HCT116 (cell line): ENCODE data around the gene AKR1A1. TPM values are rescaled to one million over a fixed set of nuclear protein-coding genes. Genes with fewer than 3 reads are reported as not detected.

ENCODE experiments used
- ATAC-seq: fragments of 200-7000 bp; cut with Tn5 transposase; 2 replicates; pipeline ENCODE4 v1.9.1; 2020; ENCODE audit warnings: mild to moderate bottlenecking, moderate library complexity
- BruUV-seq: library from RNA; stranded (reverse); fragments of 400-500 nt; replicated peaks from 2 replicates; lab custom pipeline; 2021; lab: Mats Ljungman, UMichigan
- CTCF ChIA-PET: fragments of 300-600 bp; sonication (Branson Sonifier 250); formaldehyde crosslinking; loops from one replicate; lab custom pipeline; 2021; ENCODE audit warnings: antibody characterized with exemption; lab: Charles Lee
- POLR2A ChIA-PET: fragments of 300-600, 350-600 bp; sonication (Branson Sonifier 250); formaldehyde crosslinking; loops from one replicate; lab custom pipeline; 2021; ENCODE audit warnings: antibody characterized with exemption; lab: Charles Lee
- RAD21 ChIA-PET, 2 experiments: fragments of 300-600 bp; sonication (Branson Sonifier 250); formaldehyde crosslinking; loops; one replicate each; lab custom pipeline; 2023; ENCODE audit warnings: low total read pairs in 2 of 2; ENCODE audit not compliant: uncharacterized antibody in 2 of 2, unreplicated experiment in 2 of 2, low non-redundant PET in 1 of 2; lab: Charles Lee
- DNase-seq: peaks from one replicate; pipeline ENCODE4 v3.0.0-alpha.2; 2010; ENCODE audit warnings: low read depth, low spot score
- H2AFZ ChIP-seq: fragments of 200-600 bp; shearing (Covaris generic), sonication (generic); 2 replicates; pipeline ENCODE4 v1.6.1; 2017; ENCODE audit warnings: low read depth, mixed run types, mixed read lengths, antibody characterized with exemption, low read length; ENCODE audit not compliant: poor library complexity, severe bottlenecking
- H3K27ac ChIP-seq: 2 replicates; pipeline ENCODE4 v1.5.1; 2012; ENCODE audit warnings: low read depth, low read length
- H3K27me3 ChIP-seq: fragments of 200-600 bp; sonication (generic); 2 replicates; pipeline ENCODE4 v1.6.1; 2016; ENCODE audit warnings: mixed run types, low read length, mixed read lengths; ENCODE audit not compliant: insufficient read depth
- H3K36me3 ChIP-seq, 2 experiments: fragments of 200-500 bp in 1 of 2; fragments of 200-600 bp in 1 of 2; sonication (Bioruptor generic) in 1 of 2; sonication (generic) in 1 of 2; 2 replicates each; pipeline versions ENCODE4 v1.5.1 to v1.6.1; 2014 to 2016; ENCODE audit warnings: low read length in 2 of 2, inconsistent platforms in 1 of 2, mixed read lengths in 1 of 2, mixed run types in 1 of 2; ENCODE audit not compliant: insufficient read depth in 2 of 2, control insufficient read depth in 1 of 2
- H3K4me1 ChIP-seq, 2 experiments: fragments of 200-600 bp in 1 of 2; sonication (generic) in 1 of 2; 2 replicates each; pipeline versions ENCODE4 v1.5.1 to v1.6.1; 2012 to 2017; ENCODE audit warnings: low read length in 2 of 2, inconsistent platforms in 1 of 2, mild to moderate bottlenecking in 1 of 2, mixed read lengths in 1 of 2, mixed run types in 1 of 2, moderate library complexity in 1 of 2; ENCODE audit not compliant: insufficient read depth in 2 of 2, control insufficient read depth in 1 of 2
- H3K4me2 ChIP-seq: fragments of 200-600 bp; sonication (generic); 2 replicates; pipeline ENCODE4 v1.6.1; 2017; ENCODE audit warnings: mixed run types, low read length, mixed read lengths
- H3K4me3 ChIP-seq, 2 experiments: fragments of 200-600 bp in 1 of 2; sonication (generic) in 1 of 2; replicated peaks in 1 of 2; 2 replicates each; pipeline ENCODE4 v1.5.1; 2011 to 2016; ENCODE audit warnings: low read length in 2 of 2, control low read depth in 1 of 2, low read depth in 1 of 2, mild to moderate bottlenecking in 1 of 2, mixed read lengths in 1 of 2, mixed run types in 1 of 2
- H3K79me2 ChIP-seq: fragments of 200-600 bp; sonication (generic); 2 replicates; pipeline ENCODE4 v1.6.1; 2017; ENCODE audit warnings: mild to moderate bottlenecking, mixed run types, low read length, moderate library complexity, mixed read lengths; ENCODE audit not compliant: insufficient read depth
- H3K9ac ChIP-seq: fragments of 200-600 bp; sonication (generic); 2 replicates; pipeline ENCODE4 v1.6.1; 2016; ENCODE audit warnings: low read length, mixed read lengths
- H3K9me2 ChIP-seq: fragments of 200-600 bp; sonication (generic), shearing (Covaris generic); 2 replicates; pipeline ENCODE4 v1.6.1; 2017; ENCODE audit warnings: mixed run types, mild to moderate bottlenecking, moderate library complexity; ENCODE audit not compliant: insufficient read depth
- H3K9me3 ChIP-seq, 2 experiments: fragments of 200-500 bp in 1 of 2; fragments of 200-600 bp in 1 of 2; sonication (Bioruptor generic) in 1 of 2; sonication (generic) in 1 of 2; 2 replicates each; pipeline ENCODE4 v1.6.1; 2014 to 2017; ENCODE audit warnings: low read length in 2 of 2, mixed read lengths in 2 of 2, inconsistent platforms in 1 of 2, low read depth in 1 of 2, mild to moderate bottlenecking in 1 of 2, mixed run types in 1 of 2, moderate library complexity in 1 of 2; ENCODE audit not compliant: control insufficient read depth in 1 of 2, insufficient read depth in 1 of 2
- H4K20me1 ChIP-seq: fragments of 200-600 bp; sonication (generic), shearing (Covaris generic); 2 replicates; pipeline ENCODE4 v1.6.1; 2017; ENCODE audit warnings: mixed run types, mild to moderate bottlenecking, moderate library complexity; ENCODE audit not compliant: insufficient read depth
- ATF3 ChIP-seq: IDR thresholded peaks from 2 replicates; pipeline ENCODE4 v1.6.1; 2012
- CBX3 ChIP-seq: IDR thresholded peaks from 2 replicates; pipeline ENCODE4 v1.6.1; 2012; ENCODE audit warnings: low read depth
- CTCF ChIP-seq, 3 experiments: fragments of 200-600 bp in 1 of 3; sonication (generic) in 1 of 3; IDR thresholded peaks in 2 of 3; conservative IDR thresholded peaks in 1 of 3; 2 replicates each; pipeline ENCODE4 v1.5.1; 2012 to 2017; ENCODE audit warnings: low read depth in 2 of 3, low read length in 2 of 3, antibody characterized with exemption in 1 of 3, borderline replicate concordance in 1 of 3, control low read depth in 1 of 3, mild to moderate bottlenecking in 1 of 3, mixed read lengths in 1 of 3, mixed run types in 1 of 3, moderate library complexity in 1 of 3; ENCODE audit not compliant: insufficient read depth in 1 of 3
- EGR1 ChIP-seq: IDR thresholded peaks from 2 replicates; pipeline ENCODE4 v1.6.1; 2012; ENCODE audit warnings: low read depth
- EZH2 ChIP-seq: fragments of 200-600 bp; sonication (generic); IDR thresholded peaks from 2 replicates; pipeline ENCODE4 v1.6.1; 2017; ENCODE audit warnings: antibody characterized with exemption, mixed run types
- EZH2phosphoT487 ChIP-seq: fragments of 200-600 bp; IDR thresholded peaks from 2 replicates; pipeline ENCODE4 v1.6.1; 2018; ENCODE audit warnings: antibody characterized with exemption, borderline replicate concordance
- POLR2A ChIP-seq: IDR thresholded peaks from 2 replicates; pipeline ENCODE4 v1.7.0; 2011; ENCODE audit warnings: borderline replicate concordance; ENCODE audit not compliant: insufficient read depth, insufficient read length; ENCODE audit errors: extremely low read depth
- POLR2AphosphoS5 ChIP-seq: IDR thresholded peaks from 2 replicates; pipeline ENCODE4 v1.6.1; 2011; ENCODE audit warnings: mild to moderate bottlenecking, low read depth, low read length, moderate library complexity
- RAD21 ChIP-seq: IDR thresholded peaks from 2 replicates; pipeline ENCODE4 v1.6.1; 2012; ENCODE audit warnings: low read depth, mild to moderate bottlenecking
- REST ChIP-seq: IDR thresholded peaks from 2 replicates; pipeline ENCODE4 v1.6.1; 2012; ENCODE audit warnings: low read depth
- SIN3A ChIP-seq: IDR thresholded peaks from 2 replicates; pipeline ENCODE4 v1.6.1; 2012; ENCODE audit warnings: low read depth
- SP1 ChIP-seq: IDR thresholded peaks from 2 replicates; pipeline ENCODE4 v1.6.1; 2012; ENCODE audit warnings: low read depth
- TCF7L2 ChIP-seq: IDR thresholded peaks from 2 replicates; pipeline ENCODE4 v1.7.0; 2011; ENCODE audit warnings: borderline replicate concordance, inconsistent platforms; ENCODE audit not compliant: insufficient read depth, insufficient read length; ENCODE audit errors: extremely low read depth
- YY1 ChIP-seq: IDR thresholded peaks from 2 replicates; pipeline ENCODE4 v1.6.1; 2011; ENCODE audit warnings: low read length, low read depth, moderate library complexity, mild to moderate bottlenecking; ENCODE audit not compliant: insufficient replicate concordance; ENCODE audit errors: extremely low read depth
- ZNF274 ChIP-seq: fragments of 200-500 bp; sonication (Bioruptor generic); IDR thresholded peaks from 2 replicates; pipeline ENCODE4 v1.6.1; 2014; ENCODE audit warnings: mild to moderate bottlenecking, low read depth, low read length, inconsistent platforms
- intact Hi-C: fragments of 100-400 bp; cut with micrococcal nuclease; formaldehyde crosslinking; loops from 2 replicates; pipeline ENCODE4 v1.10.0; 2022
- total RNA-seq: library from RNA; stranded (reverse); gene quantifications from one replicate; pipeline ENCODE4 v1.2.1, GENCODE V29; 2021; ENCODE audit not compliant: unreplicated experiment

Gene AKR1A1
- total RNA-seq, 1 experiment from 2014 or later, result 199 TPM

- no peak for ATAC-seq
- ChIA-PET RAD21 (no interaction called here), CTCF (no interaction called here), POLR2A (interaction anchor here (1.6 to 2.4 kb wide), 2 partner anchors 12 to 15 kb away, joined by 7 to 8 read pairs; partner anchors contain the start of gene PRDX1)
- Histone ChIP-seq H4K20me1 (no peaks in the 10 kb centered on the region), H3K9ac (no peak overlapping the region), H3K36me3 (no peaks in the 10 kb centered on the region), H2AFZ (no peak overlapping the region), H3K4me3 (no peak overlapping the region), H3K4me1 (no peaks in the 10 kb centered on the region), H3K9me3 (no peaks in the 10 kb centered on the region), H3K4me2 (no peak overlapping the region), H3K9me2 (no peaks in the 10 kb centered on the region), H3K79me2 (no peaks in the 10 kb centered on the region), H3K27ac (no peak overlapping the region), H3K27me3 (no peaks in the 10 kb centered on the region)
- TF ChIP-seq CBX3, result no peak
- TF ChIP-seq RAD21, result no peak
- TF ChIP-seq ATF3, result no peak
- no peak for TF ChIP-seq REST
- TF ChIP-seq EZH2phosphoT487, result no peak
- no peak for TF ChIP-seq SIN3A
- TF ChIP-seq ZNF274, result no peak
- TF ChIP-seq POLR2AphosphoS5, result no peak
- no peak for TF ChIP-seq YY1
- no peak for TF ChIP-seq POLR2A
- TF ChIP-seq EZH2, result no peak
- no peak for TF ChIP-seq CTCF (IDR thresholded peaks at IDR 0.05 in 2 of 3, conservative IDR thresholded peaks at IDR 0.05 in 1 of 3; ENCODE audit: borderline replicate concordance in 1 of 3, insufficient read depth in 1 of 3, low read depth in 2 of 3, low read length in 2 of 3)
- no peak for TF ChIP-seq EGR1
- no peak for TF ChIP-seq SP1
- no peak for TF ChIP-seq TCF7L2
- DNase-seq, result no peak
- intact Hi-C loops, result no loop called here
- BruUV-seq, result no TSS peak
These were observed 13.7 kb upstream of the AKR1A1 start for GRCh38 chr1:45536886-45537285.
